Measurements from ENCODE around the gene DGKG. TPM values are rescaled to one million over a fixed set of nuclear protein-coding genes. Genes with fewer than 3 reads are reported as not detected.

DGKG gene
- total and polyA plus RNA-seq, 10 of the 15 experiments (the other 5 are each of a cell fraction or from before 2014, with no cell fraction given), result 0.39 to 6.2 (median 4.7) TPM

DNA sequence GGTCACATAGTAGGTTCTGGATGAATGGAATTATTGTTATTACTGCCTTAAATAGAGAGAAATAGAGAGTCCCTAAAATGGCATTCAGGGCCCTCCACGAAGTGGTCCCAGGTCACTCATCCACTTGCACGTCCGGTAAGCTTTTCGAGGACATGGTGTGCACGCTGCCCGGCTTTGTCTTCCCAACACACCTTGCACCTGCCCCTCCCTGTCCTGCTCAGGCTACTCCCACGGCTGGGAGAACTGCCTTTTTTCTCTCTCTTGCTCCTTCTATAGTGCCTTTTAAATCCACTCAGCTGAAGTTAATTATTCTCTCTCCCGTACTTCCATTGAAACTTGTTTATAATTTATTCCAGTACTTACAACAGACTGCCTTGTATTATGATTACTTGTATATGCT is 5.6 kb upstream of the DGKG start (continued):
- TF ChIP-seq, protein P1, sequence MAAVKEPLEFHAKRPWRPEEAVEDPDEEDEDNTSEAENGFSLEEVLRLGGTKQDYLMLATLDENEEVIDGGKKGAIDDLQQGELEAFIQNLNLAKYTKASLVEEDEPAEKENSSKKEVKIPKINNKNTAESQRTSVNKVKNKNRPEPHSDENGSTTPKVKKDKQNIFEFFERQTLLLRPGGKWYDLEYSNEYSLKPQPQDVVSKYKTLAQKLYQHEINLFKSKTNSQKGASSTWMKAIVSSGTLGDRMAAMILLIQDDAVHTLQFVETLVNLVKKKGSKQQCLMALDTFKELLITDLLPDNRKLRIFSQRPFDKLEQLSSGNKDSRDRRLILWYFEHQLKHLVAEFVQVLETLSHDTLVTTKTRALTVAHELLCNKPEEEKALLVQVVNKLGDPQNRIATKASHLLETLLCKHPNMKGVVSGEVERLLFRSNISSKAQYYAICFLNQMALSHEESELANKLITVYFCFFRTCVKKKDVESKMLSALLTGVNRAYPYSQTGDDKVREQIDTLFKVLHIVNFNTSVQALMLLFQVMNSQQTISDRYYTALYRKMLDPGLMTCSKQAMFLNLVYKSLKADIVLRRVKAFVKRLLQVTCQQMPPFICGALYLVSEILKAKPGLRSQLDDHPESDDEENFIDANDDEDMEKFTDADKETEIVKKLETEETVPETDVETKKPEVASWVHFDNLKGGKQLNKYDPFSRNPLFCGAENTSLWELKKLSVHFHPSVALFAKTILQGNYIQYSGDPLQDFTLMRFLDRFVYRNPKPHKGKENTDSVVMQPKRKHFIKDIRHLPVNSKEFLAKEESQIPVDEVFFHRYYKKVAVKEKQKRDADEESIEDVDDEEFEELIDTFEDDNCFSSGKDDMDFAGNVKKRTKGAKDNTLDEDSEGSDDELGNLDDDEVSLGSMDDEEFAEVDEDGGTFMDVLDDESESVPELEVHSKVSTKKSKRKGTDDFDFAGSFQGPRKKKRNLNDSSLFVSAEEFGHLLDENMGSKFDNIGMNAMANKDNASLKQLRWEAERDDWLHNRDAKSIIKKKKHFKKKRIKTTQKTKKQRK (IDR thresholded peaks at IDR 0.05; ENCODE audit: low read depth, low read length), result no peak
- no peak for TF ChIP-seq MEF2A (IDR thresholded peaks at IDR 0.05; ENCODE audit: insufficient read depth, low read depth, low read length)
- TF ChIP-seq FOXM1 (IDR thresholded peaks at IDR 0.05; ENCODE audit: low read depth, low read length), result no peak
- TF ChIP-seq IKZF1 (conservative IDR thresholded peaks at IDR 0.05), result no peak
- TF ChIP-seq, protein P2, sequence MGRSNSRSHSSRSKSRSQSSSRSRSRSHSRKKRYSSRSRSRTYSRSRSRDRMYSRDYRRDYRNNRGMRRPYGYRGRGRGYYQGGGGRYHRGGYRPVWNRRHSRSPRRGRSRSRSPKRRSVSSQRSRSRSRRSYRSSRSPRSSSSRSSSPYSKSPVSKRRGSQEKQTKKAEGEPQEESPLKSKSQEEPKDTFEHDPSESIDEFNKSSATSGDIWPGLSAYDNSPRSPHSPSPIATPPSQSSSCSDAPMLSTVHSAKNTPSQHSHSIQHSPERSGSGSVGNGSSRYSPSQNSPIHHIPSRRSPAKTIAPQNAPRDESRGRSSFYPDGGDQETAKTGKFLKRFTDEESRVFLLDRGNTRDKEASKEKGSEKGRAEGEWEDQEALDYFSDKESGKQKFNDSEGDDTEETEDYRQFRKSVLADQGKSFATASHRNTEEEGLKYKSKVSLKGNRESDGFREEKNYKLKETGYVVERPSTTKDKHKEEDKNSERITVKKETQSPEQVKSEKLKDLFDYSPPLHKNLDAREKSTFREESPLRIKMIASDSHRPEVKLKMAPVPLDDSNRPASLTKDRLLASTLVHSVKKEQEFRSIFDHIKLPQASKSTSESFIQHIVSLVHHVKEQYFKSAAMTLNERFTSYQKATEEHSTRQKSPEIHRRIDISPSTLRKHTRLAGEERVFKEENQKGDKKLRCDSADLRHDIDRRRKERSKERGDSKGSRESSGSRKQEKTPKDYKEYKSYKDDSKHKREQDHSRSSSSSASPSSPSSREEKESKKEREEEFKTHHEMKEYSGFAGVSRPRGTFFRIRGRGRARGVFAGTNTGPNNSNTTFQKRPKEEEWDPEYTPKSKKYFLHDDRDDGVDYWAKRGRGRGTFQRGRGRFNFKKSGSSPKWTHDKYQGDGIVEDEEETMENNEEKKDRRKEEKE (IDR thresholded peaks at IDR 0.05), result no peak
- TF ChIP-seq, protein P3, sequence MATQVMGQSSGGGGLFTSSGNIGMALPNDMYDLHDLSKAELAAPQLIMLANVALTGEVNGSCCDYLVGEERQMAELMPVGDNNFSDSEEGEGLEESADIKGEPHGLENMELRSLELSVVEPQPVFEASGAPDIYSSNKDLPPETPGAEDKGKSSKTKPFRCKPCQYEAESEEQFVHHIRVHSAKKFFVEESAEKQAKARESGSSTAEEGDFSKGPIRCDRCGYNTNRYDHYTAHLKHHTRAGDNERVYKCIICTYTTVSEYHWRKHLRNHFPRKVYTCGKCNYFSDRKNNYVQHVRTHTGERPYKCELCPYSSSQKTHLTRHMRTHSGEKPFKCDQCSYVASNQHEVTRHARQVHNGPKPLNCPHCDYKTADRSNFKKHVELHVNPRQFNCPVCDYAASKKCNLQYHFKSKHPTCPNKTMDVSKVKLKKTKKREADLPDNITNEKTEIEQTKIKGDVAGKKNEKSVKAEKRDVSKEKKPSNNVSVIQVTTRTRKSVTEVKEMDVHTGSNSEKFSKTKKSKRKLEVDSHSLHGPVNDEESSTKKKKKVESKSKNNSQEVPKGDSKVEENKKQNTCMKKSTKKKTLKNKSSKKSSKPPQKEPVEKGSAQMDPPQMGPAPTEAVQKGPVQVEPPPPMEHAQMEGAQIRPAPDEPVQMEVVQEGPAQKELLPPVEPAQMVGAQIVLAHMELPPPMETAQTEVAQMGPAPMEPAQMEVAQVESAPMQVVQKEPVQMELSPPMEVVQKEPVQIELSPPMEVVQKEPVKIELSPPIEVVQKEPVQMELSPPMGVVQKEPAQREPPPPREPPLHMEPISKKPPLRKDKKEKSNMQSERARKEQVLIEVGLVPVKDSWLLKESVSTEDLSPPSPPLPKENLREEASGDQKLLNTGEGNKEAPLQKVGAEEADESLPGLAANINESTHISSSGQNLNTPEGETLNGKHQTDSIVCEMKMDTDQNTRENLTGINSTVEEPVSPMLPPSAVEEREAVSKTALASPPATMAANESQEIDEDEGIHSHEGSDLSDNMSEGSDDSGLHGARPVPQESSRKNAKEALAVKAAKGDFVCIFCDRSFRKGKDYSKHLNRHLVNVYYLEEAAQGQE (IDR thresholded peaks at IDR 0.05; ENCODE audit: low read depth, low read length), result no peak
